Right cardiac atrium (tissue), 5 donors: ENCODE results near the gene MYL6B. TPM values are rescaled to one million over a fixed set of nuclear protein-coding genes. Genes with fewer than 3 reads are reported as not detected.
"Not testable (repeated sequence)": the region's sequence is repeated elsewhere in the genome, so short reads cannot be mapped to it uniquely, and the experiment has no call there.

Source experiments
- ATAC-seq, 2 donors: fragments of 200-7000 bp; cut with Tn5 transposase; one replicate each; pipeline versions ENCODE4 v1.8.0 to v1.9.1; 2020; ENCODE audit warnings: moderate library complexity in 2 of 2, mild to moderate bottlenecking in 1 of 2
- DNase-seq, 3 donors: peaks; one replicate each; pipeline ENCODE4 v3.0.0-alpha.2; 2020
- H3K27ac ChIP-seq: one replicate; pipeline ENCODE4 v1.5.1; 2013; ENCODE audit warnings: mild to moderate bottlenecking, low read length, control low read depth, moderate library complexity
- H3K27me3 ChIP-seq: one replicate; pipeline ENCODE4 v1.6.1; 2013; ENCODE audit not compliant: control insufficient read depth, insufficient read depth
- H3K4me1 ChIP-seq: one replicate; pipeline ENCODE4 v1.6.1; 2013; ENCODE audit warnings: low read length; ENCODE audit not compliant: control insufficient read depth, insufficient read depth
- H3K4me3 ChIP-seq: one replicate; pipeline ENCODE4 v1.5.1; 2013; ENCODE audit warnings: low read length, control low read depth
- H3K9me3 ChIP-seq: one replicate; pipeline ENCODE4 v1.6.1; 2013; ENCODE audit warnings: low read length; ENCODE audit not compliant: control insufficient read depth
- WGBS: extraction: QIAGEN DNeasy Blood & Tissue Kit; methylation state at CpG from one replicate; pipeline ENCODE4 v1.1.7; 2013; 5-methylcytosine and 5-hydroxymethylcytosine counted together
- intact Hi-C, 4 donors: fragments of 100-400 bp; cut with DNase I; formaldehyde crosslinking; loops; one replicate each; pipeline versions ENCODE4 v1.11.0 to v1.14.0; 2022 to 2023
- polyA plus RNA-seq: library from polyadenylated mRNA; stranded (reverse); fragments of 200-250 nt; gene quantifications from one replicate; pipeline ENCODE4 v1.2.3, GENCODE V29; 2013
- total RNA-seq, 4 donors: library from RNA; stranded (reverse); fragmentation: NEBNext Ultra II Directional; extraction: Animal tissue kit (Norgen Biotek cat#: 25700); gene quantifications; one replicate each; pipeline ENCODE4 v1.2.1, GENCODE V29; 2021
- donor health status: healthy with polysubstance abuse.
- donor health status: DM: no; HTN: yes; CAD: no.
- donor health status: DM: no; HTN: no; CAD: no.
- donor health status: DM: no; HTN: yes; CAD: no; lungs with severe emphysema.
- donor health status: DM: yes; HTN: yes; CAD: no.

Gene MYL6B
- total and polyA plus RNA-seq, 5 donors: 48.4 to 74.6 (median 61.8) TPM

GRCh38 chr12:56115329-56115728, 37.1 kb upstream of the MYL6B start:
- intact Hi-C loops: loop anchor here in 1 of 4 donors (5.0 kb wide), 1 partner anchor 42 kb away; the partner anchor contains the start of gene MYL6
- ATAC-seq (no peak), DNase-seq (peak; percentile 47 to 77 (median 66))
- Histone ChIP-seq H3K27me3 (no peaks in the 10 kb centered on the region), H3K27ac (no peak overlapping the region), H3K9me3 (no peaks in the 10 kb centered on the region), H3K4me1 (peaks cover 6% of the 10 kb centered on the region), H3K4me3 (peak overlapping the region; percentile 96)
- WGBS: 31% methylated on average over 10 of the region's 10 CpGs

GRCh38 chr12:56116267-56117081, 35.9 kb upstream of the MYL6B start, which contains the start of gene RPL41:
Gene RPL41 (plus strand): TSS chr12:56116633.
- Histone ChIP-seq H3K27ac (peak within 1 kb of the TSS; percentile 99), H3K9me3 (no peaks in the 10 kb centered on the region), H3K27me3 (no peaks in the 10 kb centered on the region), H3K4me1 (peaks cover 6% of the 10 kb centered on the region), H3K4me3 (peak within 1 kb of the TSS; percentile 96)
- WGBS: under 1% methylated on average over 34 of the region's 34 CpGs
- peak; percentile 94 to 98 (median 96) for DNase-seq
- intact Hi-C loops: loop anchor here in 1 of 4 donors (5.0 kb wide), 1 partner anchor 41 kb away; the partner anchor contains the start of gene MYL6
- peak; percentile 76 to 83 for ATAC-seq

- not testable (repeated sequence) for DNase-seq, H3K4me1 ChIP-seq, ATAC-seq, H3K27me3 ChIP-seq, H3K9me3 ChIP-seq
- H3K27ac ChIP-seq: peak overlapping the region; percentile 99
- 2% methylated on average over 12 of the region's 16 CpGs for WGBS
- peak overlapping the region; percentile 96 for H3K4me3 ChIP-seq
- intact Hi-C loops: loop anchor here in 1 of 4 donors (5.0 kb wide), 1 partner anchor 40 kb away; the partner anchor contains the start of gene MYL6
Observed at GRCh38 chr12:56117082-56117706, 35.2 kb upstream of the MYL6B start.

GRCh38 chr12:56117778-56118687, 34.4 kb upstream of the MYL6B start, which contains the start of gene ZC3H10:
Gene ZC3H10 (plus strand): TSS chr12:56118266. CDS start chr12:56120563, 2,297 bp downstream.
- ATAC-seq (peak; percentile 90), DNase-seq (peak; percentile 98 to 99 (median 98))
- intact Hi-C loops: loop anchor here in 2 of 4 donors (2.0 to 5.0 kb wide), 2 partner anchors 39 to 71 kb away; partner anchors contain the start of genes SMARCC2 (in 2 of the 2) and MYL6 (in 1 of the 2)
- WGBS: under 1% methylated on average over 61 of the region's 61 CpGs
- peak within 1 kb of the TSS; percentile 96 for H3K4me3 ChIP-seq
- peak within 1 kb of the TSS; percentile 99 for H3K27ac ChIP-seq
- peaks cover 6% of the 10 kb centered on the region for H3K4me1 ChIP-seq
- H3K27me3 ChIP-seq: no peaks in the 10 kb centered on the region
- H3K9me3 ChIP-seq: no peaks in the 10 kb centered on the region

GRCh38 chr12:56118688-56119357, 33.6 kb upstream of the MYL6B start:
- WGBS: 10% methylated on average over 13 of the region's 13 CpGs
- intact Hi-C loops: loop anchor here in 2 of 4 donors (2.0 to 5.0 kb wide), 2 partner anchors 38 to 70 kb away; partner anchors contain the start of genes SMARCC2 (in 2 of the 2) and MYL6 (in 1 of the 2)
- ATAC-seq: peak; percentile 1
- Histone ChIP-seq H3K27me3 (no peaks in the 10 kb centered on the region), H3K9me3 (no peaks in the 10 kb centered on the region), H3K4me3 (peak overlapping the region; percentile 90), H3K4me1 (peaks cover 6% of the 10 kb centered on the region), H3K27ac (peak overlapping the region; percentile 95)
- DNase-seq: peak in 1 of 3 donors; percentile 59

- Histone ChIP-seq H3K9me3 (no peaks in the 10 kb centered on the region), H3K4me1 (peaks cover 6% of the 10 kb centered on the region), H3K4me3 (no peak overlapping the region), H3K27ac (peak overlapping the region; percentile 95), H3K27me3 (no peaks in the 10 kb centered on the region)
- DNase-seq: peak; percentile 78 to 81 (median 79)
- intact Hi-C loops: loop anchor here in 2 of 4 donors (2.0 to 5.0 kb wide), 2 partner anchors 38 to 69 kb away; partner anchors contain the start of genes SMARCC2 (in 2 of the 2) and MYL6 (in 1 of the 2)
- ATAC-seq: peak; percentile 53 to 64
- WGBS: 0% methylated on average over 2 of the region's 2 CpGs
Observed at GRCh38 chr12:56119361-56119796, 33.0 kb upstream of the MYL6B start.

- DNase-seq (peak in 2 of 3 donors; percentile 60 to 62), ATAC-seq (no peak)
- Histone ChIP-seq H3K27ac (no peak overlapping the region), H3K27me3 (no peaks in the 10 kb centered on the region), H3K9me3 (no peaks in the 10 kb centered on the region), H3K4me1 (peaks cover 6% of the 10 kb centered on the region), H3K4me3 (no peak overlapping the region)
- intact Hi-C loops: loop anchor here in 3 of 4 donors (5.0 to 10.0 kb wide), 3 partner anchors 42 to 67 kb away; partner anchors contain the start of gene SMARCC2 (in 2 of the 3)
- 86% methylated on average over 17 of the region's 17 CpGs for WGBS
Observed at GRCh38 chr12:56120158-56120846, 32.1 kb upstream of the MYL6B start.

GRCh38 chr12:56121204-56121870, 31.1 kb upstream of the MYL6B start:
- H3K9me3 ChIP-seq: no peaks in the 10 kb centered on the region
- H3K27me3 ChIP-seq: no peaks in the 10 kb centered on the region
- no peak overlapping the region for H3K27ac ChIP-seq
- H3K4me3 ChIP-seq: no peak overlapping the region
- peaks cover 4% of the 10 kb centered on the region for H3K4me1 ChIP-seq
- ATAC-seq (no peak), DNase-seq (no peak)
- WGBS: 87% methylated on average over 11 of the region's 11 CpGs
- intact Hi-C loops: loop anchor here in 3 of 4 donors (5.0 to 10.0 kb wide), 3 partner anchors 41 to 66 kb away; partner anchors contain the start of gene SMARCC2 (in 2 of the 3)

- Histone ChIP-seq H3K27me3 (no peaks in the 10 kb centered on the region), H3K27ac (no peak overlapping the region), H3K4me3 (no peak overlapping the region), H3K9me3 (no peaks in the 10 kb centered on the region), H3K4me1 (peaks cover 4% of the 10 kb centered on the region)
- WGBS: 77% methylated on average over 2 of the region's 2 CpGs
- ATAC-seq (no peak), DNase-seq (no peak)
- intact Hi-C loops: loop anchor here in 3 of 4 donors (5.0 to 10.0 kb wide), 3 partner anchors 40 to 65 kb away; partner anchors contain the start of gene SMARCC2 (in 2 of the 3)
Observed at GRCh38 chr12:56122637-56123036, 29.8 kb upstream of the MYL6B start.
